OCI-LY1 (cell line): ENCODE measurements around the gene ZNHIT1.

Experiments
- H2AFZ ChIP-seq: fragments of 200-600 bp; sonication (generic), shearing (Covaris generic); 2 replicates; pipeline ENCODE4 v1.6.0; 2014; ENCODE audit warnings: antibody characterized with exemption, mild to moderate bottlenecking, low read length
- H3F3A ChIP-seq: fragments of 200-600 bp; sonication (generic), shearing (Covaris generic); 2 replicates; pipeline ENCODE4 v1.6.0; 2014; ENCODE audit warnings: mild to moderate bottlenecking, antibody characterized with exemption, low read length, moderate library complexity; ENCODE audit not compliant: insufficient read depth
- H3K27ac ChIP-seq: fragments of 200-600 bp; sonication (generic); 2 replicates; pipeline ENCODE4 v1.5.1; 2014; ENCODE audit warnings: low read length, mixed run types, mild to moderate bottlenecking, low read depth; ENCODE audit not compliant: poor library complexity, severe bottlenecking
- H3K27me3 ChIP-seq: fragments of 200-600 bp; sonication (generic); 2 replicates; pipeline ENCODE4 v1.6.0; 2014; ENCODE audit warnings: antibody characterized with exemption, mild to moderate bottlenecking, low read length, moderate library complexity; ENCODE audit not compliant: insufficient read depth
- H3K36me3 ChIP-seq: fragments of 200-600 bp; sonication (generic); 2 replicates; pipeline ENCODE4 v1.6.1; 2014; ENCODE audit warnings: mild to moderate bottlenecking, antibody characterized with exemption, low read length, moderate library complexity, mixed read lengths; ENCODE audit not compliant: insufficient read depth
- H3K4me1 ChIP-seq: fragments of 200-600 bp; sonication (generic); 2 replicates; pipeline ENCODE4 v1.5.1; 2014; ENCODE audit warnings: mild to moderate bottlenecking, low read length, moderate library complexity; ENCODE audit not compliant: insufficient read depth, severe bottlenecking
- H3K4me2 ChIP-seq: fragments of 200-600 bp; sonication (generic), shearing (Covaris generic); 2 replicates; pipeline ENCODE4 v1.6.1; 2014; ENCODE audit warnings: low read length
- H3K4me3 ChIP-seq: fragments of 200-600 bp; sonication (generic); 2 replicates; pipeline ENCODE4 v1.5.1; 2014; ENCODE audit warnings: low read length, low read depth, mild to moderate bottlenecking, mixed read lengths; ENCODE audit not compliant: poor library complexity, severe bottlenecking
- H3K79me2 ChIP-seq: fragments of 200-600 bp; shearing (Covaris generic); 2 replicates; pipeline ENCODE4 v1.6.1; 2016; ENCODE audit warnings: mixed run types, low read length, mixed read lengths; ENCODE audit not compliant: insufficient read depth
- H3K9ac ChIP-seq: fragments of 200-600 bp; sonication (generic), shearing (Covaris generic); 2 replicates; pipeline ENCODE4 v1.6.1; 2014; ENCODE audit warnings: mild to moderate bottlenecking, low read length, mixed read lengths
- H3K9me2 ChIP-seq: fragments of 200-600 bp; sonication (generic), shearing (Covaris generic); 2 replicates; pipeline ENCODE4 v1.6.1; 2014; ENCODE audit warnings: low read depth, mild to moderate bottlenecking, low read length, mixed read lengths
- H3K9me3 ChIP-seq: fragments of 200-600 bp; shearing (Covaris generic); 2 replicates; pipeline ENCODE4 v1.6.1; 2014; ENCODE audit warnings: low read length, mixed read lengths
- H4K20me1 ChIP-seq: fragments of 200-600 bp; sonication (generic), shearing (Covaris generic); 2 replicates; pipeline ENCODE4 v1.6.0; 2016; ENCODE audit warnings: mild to moderate bottlenecking, low read length; ENCODE audit not compliant: insufficient read depth
- CTCF ChIP-seq: fragments of 200-600 bp; sonication (generic), shearing (Covaris generic); IDR thresholded peaks from 2 replicates; pipeline ENCODE4 v1.5.1; 2017; ENCODE audit warnings: mild to moderate bottlenecking, antibody characterized with exemption, low read length, moderate library complexity, mixed read lengths
- EZH2 ChIP-seq: fragments of 200-600 bp; sonication (generic), shearing (Covaris generic); IDR thresholded peaks from 2 replicates; pipeline ENCODE4 v1.8.0; 2017; ENCODE audit warnings: borderline replicate concordance, mixed run types, mild to moderate bottlenecking, antibody characterized with exemption, low read length, moderate library complexity, mixed read lengths

The ZNHIT1 gene

GRCh38 chr7:101172005-101172853, 45.7 kb upstream of the ZNHIT1 start:
- no peaks in the 10 kb centered on the region for H3K79me2 ChIP-seq
- H2AFZ ChIP-seq = no peak overlapping the region
- no peak overlapping the region for H3K4me3 ChIP-seq
- no peak for TF ChIP-seq EZH2
- H4K20me1 ChIP-seq = no peaks in the 10 kb centered on the region
- H3K4me1 ChIP-seq = no peaks in the 10 kb centered on the region
- no peaks in the 10 kb centered on the region for H3F3A ChIP-seq
- no peaks in the 10 kb centered on the region for H3K9me2 ChIP-seq
- H3K36me3 ChIP-seq = no peaks in the 10 kb centered on the region
- no peaks in the 10 kb centered on the region for H3K9me3 ChIP-seq
- H3K27ac ChIP-seq = no peak overlapping the region
- H3K27me3 ChIP-seq = peaks cover 10% of the 10 kb centered on the region
- no peak overlapping the region for H3K4me2 ChIP-seq
- H3K9ac ChIP-seq = no peak overlapping the region

- no peaks in the 10 kb centered on the region for H3K4me1 ChIP-seq
- H3K4me3 ChIP-seq = no peak overlapping the region
- H3K9me3 ChIP-seq = no peaks in the 10 kb centered on the region
- H4K20me1 ChIP-seq = no peaks in the 10 kb centered on the region
- TF ChIP-seq EZH2 (no peak), CTCF (no peak)
- no peak overlapping the region for H3K27ac ChIP-seq
- no peaks in the 10 kb centered on the region for H3F3A ChIP-seq
- no peak overlapping the region for H3K4me2 ChIP-seq
- no peaks in the 10 kb centered on the region for H3K79me2 ChIP-seq
- H3K27me3 ChIP-seq = peaks cover 18% of the 10 kb centered on the region
- H3K36me3 ChIP-seq = no peaks in the 10 kb centered on the region
- H3K9ac ChIP-seq = no peak overlapping the region
- H2AFZ ChIP-seq = no peak overlapping the region
- no peaks in the 10 kb centered on the region for H3K9me2 ChIP-seq
Observed at GRCh38 chr7:101172854-101173751, 44.9 kb upstream of the ZNHIT1 start.

GRCh38 chr7:101173752-101174244, 44.2 kb upstream of the ZNHIT1 start:
- Histone ChIP-seq H3K27me3 (peaks cover 20% of the 10 kb centered on the region), H3F3A (no peaks in the 10 kb centered on the region), H3K4me3 (no peak overlapping the region), H4K20me1 (no peaks in the 10 kb centered on the region), H3K27ac (no peak overlapping the region), H3K4me1 (no peaks in the 10 kb centered on the region), H3K9me2 (no peaks in the 10 kb centered on the region), H3K9ac (no peak overlapping the region), H3K4me2 (no peak overlapping the region), H3K79me2 (no peaks in the 10 kb centered on the region), H3K36me3 (no peaks in the 10 kb centered on the region), H2AFZ (no peak overlapping the region), H3K9me3 (no peaks in the 10 kb centered on the region)
- TF ChIP-seq EZH2 (no peak), CTCF (no peak)
